ENCODE data around the gene LRIG3. TPM values are rescaled to one million over a fixed set of nuclear protein-coding genes. Genes with fewer than 3 reads are reported as not detected.
A peak's percentile ranks its signal among the peaks of the same experiment; 100 is the strongest.

Gene LRIG3
- polyA plus RNA-seq, 1 of the 3 experiments (the other 2 are of a cell fraction): 0.03 TPM

GRCh38 chr12:58920961-58921861, 907 bp upstream of the LRIG3 start:
- Histone ChIP-seq H3K4me2 (peak overlapping the region; percentile 92), H3K79me2 (ENCODE audit: insufficient read depth) (no peaks in the 10 kb centered on the region), H3K36me3 (replicated peaks in 1 of 2; ENCODE audit: control insufficient read depth in 1 of 2, insufficient read depth in 2 of 2, low read length in 1 of 2) (no peaks in the 10 kb centered on the region), H3K9ac (no peak overlapping the region), H2AFZ (ENCODE audit: low read depth) (peak overlapping the region; percentile 87), H3K4me1 (ENCODE audit: control insufficient read depth in 1 of 2, insufficient read depth in 2 of 2, low read depth in 1 of 2, low read length in 1 of 2) (peaks cover 0 to 7% of the 10 kb centered on the region in 2 experiments; a peak in 1 of 4 replicates), H3K27ac (ENCODE audit: low read depth in 2 of 2, low read length in 1 of 2) (no peak overlapping the region), H4K20me1 (ENCODE audit: insufficient read depth) (no peaks in the 10 kb centered on the region), H3K27me3 (ENCODE audit: insufficient read depth) (peaks cover 35% of the 10 kb centered on the region), H3K4me3 (ENCODE audit: low read depth in 2 of 2, low read length in 1 of 2) (peak overlapping the region in 1 of 2 experiments; percentile 65; a peak in 1 of 4 replicates), H3F3A (replicated peaks; ENCODE audit: insufficient read depth) (no peaks in the 10 kb centered on the region), H3K9me3 (no peaks in the 10 kb centered on the region), H3K9me2 (no peaks in the 10 kb centered on the region)
- no peak for DNase-seq
- TF ChIP-seq MXI1 (IDR thresholded peaks at IDR 0.05; ENCODE audit: low read depth, low read length) (no peak), RCOR1 (IDR thresholded peaks at IDR 0.05; ENCODE audit: low read length) (no peak), POLR2AphosphoS5 (IDR thresholded peaks at IDR 0.05; ENCODE audit: low read depth, low read length) (no peak), USF2 (IDR thresholded peaks at IDR 0.05; ENCODE audit: borderline replicate concordance, low read depth, low read length) (no peak), TAF1 (IDR thresholded peaks at IDR 0.05; ENCODE audit: borderline replicate concordance, low read depth, low read length) (no peak), EZH2phosphoT487 (IDR thresholded peaks at IDR 0.05; ENCODE audit: borderline replicate concordance, low read depth) (no peak), PBX3 (IDR thresholded peaks at IDR 0.05) (no peak), NRF1 (IDR thresholded peaks at IDR 0.05; ENCODE audit: low read depth, low read length) (no peak), FOXJ3 (CRISPR knock-in tag; IDR thresholded peaks at IDR 0.05) (no peak), NFIC (IDR thresholded peaks at IDR 0.05; ENCODE audit: borderline replicate concordance) (no peak), CTCF (IDR thresholded peaks at IDR 0.05) (no peak), GATA2 (CRISPR knock-in tag; IDR thresholded peaks at IDR 0.05) (no peak)
- CTCF ChIA-PET: interaction anchor here (0.9 kb wide), 1 partner anchor 244 kb away, joined by 3 read pairs; no protein-coding TSS in a partner anchor
- WGBS (ENCODE audit: low lambda C conversion rate): 25% methylated on average over 15 of the region's 15 CpGs
- POLR2A ChIA-PET: no interaction called here

Measured in SK-N-SH (cell line).